ENCODE data around the gene GPR68.

DNA sequence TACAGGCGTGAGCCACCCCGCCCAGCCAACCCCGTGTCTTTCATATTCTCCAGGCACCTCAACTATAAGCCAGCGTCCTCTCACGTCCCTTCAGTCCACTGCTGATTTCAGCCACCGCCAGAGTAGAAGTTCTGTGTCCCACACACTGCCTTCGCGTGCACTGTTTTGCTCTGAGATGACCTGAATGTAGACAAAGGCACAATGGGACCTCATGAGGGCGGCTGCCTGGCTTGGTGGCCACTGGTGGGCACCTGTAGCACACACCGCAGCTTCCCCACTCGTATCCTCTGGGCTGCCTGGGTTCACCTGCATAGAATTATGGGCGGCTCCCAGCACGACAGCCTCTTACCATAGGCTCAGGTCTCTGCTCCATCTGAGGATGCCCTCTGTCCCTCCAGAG is 57.2 kb downstream of the GPR68 start:
- TF ChIP-seq, protein P1, sequence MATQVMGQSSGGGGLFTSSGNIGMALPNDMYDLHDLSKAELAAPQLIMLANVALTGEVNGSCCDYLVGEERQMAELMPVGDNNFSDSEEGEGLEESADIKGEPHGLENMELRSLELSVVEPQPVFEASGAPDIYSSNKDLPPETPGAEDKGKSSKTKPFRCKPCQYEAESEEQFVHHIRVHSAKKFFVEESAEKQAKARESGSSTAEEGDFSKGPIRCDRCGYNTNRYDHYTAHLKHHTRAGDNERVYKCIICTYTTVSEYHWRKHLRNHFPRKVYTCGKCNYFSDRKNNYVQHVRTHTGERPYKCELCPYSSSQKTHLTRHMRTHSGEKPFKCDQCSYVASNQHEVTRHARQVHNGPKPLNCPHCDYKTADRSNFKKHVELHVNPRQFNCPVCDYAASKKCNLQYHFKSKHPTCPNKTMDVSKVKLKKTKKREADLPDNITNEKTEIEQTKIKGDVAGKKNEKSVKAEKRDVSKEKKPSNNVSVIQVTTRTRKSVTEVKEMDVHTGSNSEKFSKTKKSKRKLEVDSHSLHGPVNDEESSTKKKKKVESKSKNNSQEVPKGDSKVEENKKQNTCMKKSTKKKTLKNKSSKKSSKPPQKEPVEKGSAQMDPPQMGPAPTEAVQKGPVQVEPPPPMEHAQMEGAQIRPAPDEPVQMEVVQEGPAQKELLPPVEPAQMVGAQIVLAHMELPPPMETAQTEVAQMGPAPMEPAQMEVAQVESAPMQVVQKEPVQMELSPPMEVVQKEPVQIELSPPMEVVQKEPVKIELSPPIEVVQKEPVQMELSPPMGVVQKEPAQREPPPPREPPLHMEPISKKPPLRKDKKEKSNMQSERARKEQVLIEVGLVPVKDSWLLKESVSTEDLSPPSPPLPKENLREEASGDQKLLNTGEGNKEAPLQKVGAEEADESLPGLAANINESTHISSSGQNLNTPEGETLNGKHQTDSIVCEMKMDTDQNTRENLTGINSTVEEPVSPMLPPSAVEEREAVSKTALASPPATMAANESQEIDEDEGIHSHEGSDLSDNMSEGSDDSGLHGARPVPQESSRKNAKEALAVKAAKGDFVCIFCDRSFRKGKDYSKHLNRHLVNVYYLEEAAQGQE (tag by site-specific recombination; IDR thresholded peaks at IDR 0.05) = no peak
- TF ChIP-seq, protein P2, sequence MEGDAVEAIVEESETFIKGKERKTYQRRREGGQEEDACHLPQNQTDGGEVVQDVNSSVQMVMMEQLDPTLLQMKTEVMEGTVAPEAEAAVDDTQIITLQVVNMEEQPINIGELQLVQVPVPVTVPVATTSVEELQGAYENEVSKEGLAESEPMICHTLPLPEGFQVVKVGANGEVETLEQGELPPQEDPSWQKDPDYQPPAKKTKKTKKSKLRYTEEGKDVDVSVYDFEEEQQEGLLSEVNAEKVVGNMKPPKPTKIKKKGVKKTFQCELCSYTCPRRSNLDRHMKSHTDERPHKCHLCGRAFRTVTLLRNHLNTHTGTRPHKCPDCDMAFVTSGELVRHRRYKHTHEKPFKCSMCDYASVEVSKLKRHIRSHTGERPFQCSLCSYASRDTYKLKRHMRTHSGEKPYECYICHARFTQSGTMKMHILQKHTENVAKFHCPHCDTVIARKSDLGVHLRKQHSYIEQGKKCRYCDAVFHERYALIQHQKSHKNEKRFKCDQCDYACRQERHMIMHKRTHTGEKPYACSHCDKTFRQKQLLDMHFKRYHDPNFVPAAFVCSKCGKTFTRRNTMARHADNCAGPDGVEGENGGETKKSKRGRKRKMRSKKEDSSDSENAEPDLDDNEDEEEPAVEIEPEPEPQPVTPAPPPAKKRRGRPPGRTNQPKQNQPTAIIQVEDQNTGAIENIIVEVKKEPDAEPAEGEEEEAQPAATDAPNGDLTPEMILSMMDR (tag by site-specific recombination; IDR thresholded peaks at IDR 0.05) = no peak
- TF ChIP-seq, protein P3, sequence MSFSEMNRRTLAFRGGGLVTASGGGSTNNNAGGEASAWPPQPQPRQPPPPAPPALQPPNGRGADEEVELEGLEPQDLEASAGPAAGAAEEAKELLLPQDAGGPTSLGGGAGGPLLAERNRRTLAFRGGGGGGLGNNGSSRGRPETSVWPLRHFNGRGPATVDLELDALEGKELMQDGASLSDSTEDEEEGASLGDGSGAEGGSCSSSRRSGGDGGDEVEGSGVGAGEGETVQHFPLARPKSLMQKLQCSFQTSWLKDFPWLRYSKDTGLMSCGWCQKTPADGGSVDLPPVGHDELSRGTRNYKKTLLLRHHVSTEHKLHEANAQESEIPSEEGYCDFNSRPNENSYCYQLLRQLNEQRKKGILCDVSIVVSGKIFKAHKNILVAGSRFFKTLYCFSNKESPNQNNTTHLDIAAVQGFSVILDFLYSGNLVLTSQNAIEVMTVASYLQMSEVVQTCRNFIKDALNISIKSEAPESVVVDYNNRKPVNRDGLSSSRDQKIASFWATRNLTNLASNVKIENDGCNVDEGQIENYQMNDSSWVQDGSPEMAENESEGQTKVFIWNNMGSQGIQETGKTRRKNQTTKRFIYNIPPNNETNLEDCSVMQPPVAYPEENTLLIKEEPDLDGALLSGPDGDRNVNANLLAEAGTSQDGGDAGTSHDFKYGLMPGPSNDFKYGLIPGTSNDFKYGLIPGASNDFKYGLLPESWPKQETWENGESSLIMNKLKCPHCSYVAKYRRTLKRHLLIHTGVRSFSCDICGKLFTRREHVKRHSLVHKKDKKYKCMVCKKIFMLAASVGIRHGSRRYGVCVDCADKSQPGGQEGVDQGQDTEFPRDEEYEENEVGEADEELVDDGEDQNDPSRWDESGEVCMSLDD (tag by site-specific recombination; IDR thresholded peaks at IDR 0.05) = no peak
- TF ChIP-seq ZNF114 (tag by site-specific recombination; IDR thresholded peaks at IDR 0.05) = no peak
- no peak for TF ChIP-seq ZNF501 (tag by site-specific recombination; IDR thresholded peaks at IDR 0.05)
- TF ChIP-seq ZBTB17 (tag by site-specific recombination; IDR thresholded peaks at IDR 0.05) = no peak
- no peak for TF ChIP-seq ZNF24 (tag by site-specific recombination; IDR thresholded peaks at IDR 0.05)
- TF ChIP-seq ZFP41 (tag by site-specific recombination; IDR thresholded peaks at IDR 0.05; ENCODE audit: borderline replicate concordance) = no peak
